ENCODE measurements around the gene DENND10. TPM values are rescaled to one million over a fixed set of nuclear protein-coding genes. Genes with fewer than 3 reads are reported as not detected.
A peak's percentile ranks its signal among the peaks of the same experiment; 100 is the strongest.
"Not testable (repeated sequence)": the region's sequence is repeated elsewhere in the genome, so short reads cannot be mapped to it uniquely, and the experiment has no call there.

The DENND10 gene
- total and polyA plus RNA-seq, 5 experiments from 2014 or later = 18.3 to 23.2 (median 20.4) TPM

GRCh38 chr10:119138346-119139306 lies 34.7 kb downstream of the DENND10 start:
- peaks cover 7 to 19% (median 14%) of the 10 kb centered on the region in 4 donors for H3K4me1 Mint-ChIP-seq
- DNase-seq (no peak), ATAC-seq (no peak)
- no peaks in the 10 kb centered on the region for H3K27me3 Mint-ChIP-seq
- H3K27ac Mint-ChIP-seq = peak overlapping the region; percentile 10 to 93 (median 58)
- no peaks in the 10 kb centered on the region for H3K9me3 Mint-ChIP-seq
- POLR2A ChIA-PET = interaction anchor here (0.6 to 0.7 kb wide), 2 partner anchors 293 to 376 kb away, joined by 3 to 4 read pairs; no protein-coding TSS in a partner anchor
- H3K36me3 Mint-ChIP-seq = peaks cover 0 to 44% (median 2%) of the 10 kb centered on the region in 3 donors
- H3K4me3 Mint-ChIP-seq = peak overlapping the region in 1 of 10 donors; percentile 19

DNA sequence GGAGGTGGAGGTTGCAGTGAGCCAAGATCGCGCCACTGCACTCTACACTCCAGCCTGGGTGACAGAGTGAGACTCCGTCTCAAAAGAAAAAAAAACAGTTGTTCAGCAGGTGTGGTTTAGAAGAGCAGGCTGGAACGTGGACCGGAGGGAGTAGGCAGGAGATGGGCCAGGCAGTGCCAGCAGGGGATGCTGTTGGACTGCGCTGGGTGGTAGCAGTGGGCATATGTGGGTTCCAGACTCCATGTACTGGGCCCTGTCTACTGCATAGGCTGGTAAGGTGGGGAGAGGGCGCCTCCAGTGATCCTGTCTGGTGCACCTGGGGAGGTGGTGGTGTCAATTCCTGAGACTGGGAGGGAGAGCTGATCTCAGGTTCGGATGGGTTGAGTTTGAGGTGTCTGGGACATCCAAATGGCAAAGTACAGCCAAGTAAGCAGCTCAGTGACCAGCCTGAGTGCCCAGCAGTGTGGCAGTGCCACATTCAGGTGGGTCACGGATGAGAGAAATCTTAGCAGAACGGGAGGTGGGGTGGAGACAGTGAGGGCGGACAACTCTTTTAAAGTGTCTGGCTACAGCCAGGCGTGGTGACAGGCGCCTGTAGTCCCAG lies 35.7 kb downstream of the DENND10 start:
- ATAC-seq = peak; percentile 85 to 95
- POLR2A ChIA-PET = no interaction called here
- Mint-ChIP-seq H3K36me3 (peaks cover 0 to 45% (median 2%) of the 10 kb centered on the region in 3 donors), H3K27ac (peak overlapping the region in 8 of 10 donors; percentile 46 to 93 (median 71)), H3K27me3 (no peaks in the 10 kb centered on the region), H3K9me3 (no peaks in the 10 kb centered on the region), H3K4me1 (peaks cover 5 to 17% (median 14%) of the 10 kb centered on the region in 4 donors), H3K4me3 (peak overlapping the region in 1 of 10 donors; percentile 60)
- peak; percentile 20 to 71 (median 39) for DNase-seq

GRCh38 chr10:119140603-119141245 lies 36.8 kb downstream of the DENND10 start:
- H3K9me3 Mint-ChIP-seq = no peaks in the 10 kb centered on the region
- peak overlapping the region in 4 of 10 donors; percentile 5 to 59 (median 14) for H3K27ac Mint-ChIP-seq
- no peaks in the 10 kb centered on the region for H3K27me3 Mint-ChIP-seq
- ATAC-seq (no peak), DNase-seq (no peak)
- peaks cover 0 to 47% (median 2%) of the 10 kb centered on the region in 3 donors for H3K36me3 Mint-ChIP-seq
- no peak overlapping the region for H3K4me3 Mint-ChIP-seq
- H3K4me1 Mint-ChIP-seq = peaks cover 5 to 14% (median 9%) of the 10 kb centered on the region in 4 donors
- POLR2A ChIA-PET = no interaction called here

DNA sequence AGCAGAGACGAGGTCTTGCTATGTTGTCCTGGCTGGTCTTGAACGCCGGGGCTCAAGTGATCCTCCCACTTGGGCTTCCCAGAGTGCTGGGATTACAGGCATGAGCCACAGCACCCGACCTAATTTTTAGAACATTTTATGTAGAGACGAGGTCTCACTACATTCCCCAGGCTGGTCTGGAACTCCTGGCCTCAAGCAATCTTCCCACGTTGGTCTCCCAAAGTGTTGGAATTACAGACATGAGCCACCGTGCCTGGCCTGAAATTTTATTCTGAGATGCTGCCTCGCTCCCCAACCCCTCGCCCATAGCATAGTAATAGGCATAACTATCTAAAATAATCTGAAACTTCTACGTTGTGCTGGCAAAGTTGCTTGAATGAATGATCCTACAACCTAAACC lies 39.7 kb downstream of the DENND10 start:
- POLR2A ChIA-PET = no interaction called here
- H3K36me3 Mint-ChIP-seq = peaks cover 0 to 67% (median 4%) of the 10 kb centered on the region in 3 donors
- ATAC-seq = no peak
- H3K27me3 Mint-ChIP-seq = no peaks in the 10 kb centered on the region
- H3K27ac Mint-ChIP-seq = peak overlapping the region in 2 of 10 donors; percentile 11 to 57
- H3K4me1 Mint-ChIP-seq = peaks cover 3 to 11% (median 8%) of the 10 kb centered on the region in 4 donors
- H3K9me3 Mint-ChIP-seq = no peaks in the 10 kb centered on the region
- no peak for DNase-seq
- no peak overlapping the region for H3K4me3 Mint-ChIP-seq

DNA sequence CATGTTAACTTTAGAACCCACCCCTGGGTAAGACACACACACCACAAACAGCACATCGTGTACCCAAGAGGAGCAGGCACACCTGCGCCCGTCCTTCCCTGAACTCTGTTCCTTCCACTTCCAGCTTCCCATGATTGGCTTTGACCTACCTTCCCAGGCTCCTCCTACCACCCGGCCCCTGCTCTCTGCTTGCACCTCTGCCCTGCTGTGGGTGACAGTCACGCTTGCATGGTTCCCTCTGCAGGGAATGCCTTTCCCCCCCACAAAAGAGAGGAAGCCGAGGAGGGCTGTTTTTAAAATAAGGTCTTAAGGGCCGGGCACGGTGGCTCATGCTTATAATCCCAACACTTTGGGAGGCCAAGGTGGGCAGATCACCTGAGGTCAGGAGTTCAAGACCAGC lies 45.2 kb downstream of the DENND10 start:
- Mint-ChIP-seq H3K27ac (no peak overlapping the region), H3K36me3 (peaks cover 4 to 84% (median 20%) of the 10 kb centered on the region in 3 donors), H3K4me1 (peaks cover 0 to 2% (median under 1%) of the 10 kb centered on the region in 4 donors), H3K4me3 (no peak overlapping the region), H3K9me3 (no peaks in the 10 kb centered on the region), H3K27me3 (no peaks in the 10 kb centered on the region)
- ATAC-seq = no peak
- POLR2A ChIA-PET = no interaction called here
- DNase-seq = no peak

GRCh38 chr10:119149729-119150128 lies 45.8 kb downstream of the DENND10 start:
- Mint-ChIP-seq H3K27me3 (no peaks in the 10 kb centered on the region), H3K9me3 (no peaks in the 10 kb centered on the region), H3K4me1 (peaks cover 0 to 2% (median under 1%) of the 10 kb centered on the region in 4 donors), H3K36me3 (peaks cover 4 to 90% (median 24%) of the 10 kb centered on the region in 3 donors), H3K4me3 (no peak overlapping the region), H3K27ac (no peak overlapping the region)
- ATAC-seq (no peak), DNase-seq (no peak)
- POLR2A ChIA-PET = no interaction called here

- H3K27me3 Mint-ChIP-seq, POLR2A ChIA-PET, H3K4me3 Mint-ChIP-seq, ATAC-seq, H3K9me3 Mint-ChIP-seq, H3K4me1 Mint-ChIP-seq, DNase-seq, H3K27ac Mint-ChIP-seq: not testable (repeated sequence)
- H3K36me3 Mint-ChIP-seq = peaks cover 4 to 92% (median 33%) of the 10 kb centered on the region in 3 donors
Measured at GRCh38 chr10:119151601-119152000, 47.7 kb downstream of the DENND10 start.

- POLR2A ChIA-PET = interaction anchor here (1.4 kb wide), 1 partner anchor 11 kb away, joined by 3 read pairs; no protein-coding TSS in a partner anchor
- Mint-ChIP-seq H3K9me3 (no peaks in the 10 kb centered on the region), H3K27ac (no peak overlapping the region), H3K4me1 (peaks cover 0 to 3% (median 2%) of the 10 kb centered on the region in 4 donors), H3K27me3 (no peaks in the 10 kb centered on the region), H3K36me3 (peaks cover 4 to 92% (median 36%) of the 10 kb centered on the region in 3 donors), H3K4me3 (no peak overlapping the region)
- ATAC-seq = no peak
- DNase-seq = no peak
Measured at GRCh38 chr10:119153041-119153440, 49.1 kb downstream of the DENND10 start.

- Mint-ChIP-seq H3K27me3 (no peaks in the 10 kb centered on the region), H3K4me3 (no peak overlapping the region), H3K4me1 (peaks cover 0 to 3% (median 2%) of the 10 kb centered on the region in 4 donors), H3K9me3 (no peaks in the 10 kb centered on the region), H3K36me3 (peaks cover 4 to 93% (median 36%) of the 10 kb centered on the region in 3 donors), H3K27ac (no peak overlapping the region)
- no peak for ATAC-seq
- POLR2A ChIA-PET = interaction anchor here (0.7 to 1.4 kb wide), 2 partner anchors 11 to 44 kb away, joined by 3 read pairs; no protein-coding TSS in a partner anchor
- no peak for DNase-seq
Measured at GRCh38 chr10:119153661-119154060, 49.7 kb downstream of the DENND10 start.

DNA sequence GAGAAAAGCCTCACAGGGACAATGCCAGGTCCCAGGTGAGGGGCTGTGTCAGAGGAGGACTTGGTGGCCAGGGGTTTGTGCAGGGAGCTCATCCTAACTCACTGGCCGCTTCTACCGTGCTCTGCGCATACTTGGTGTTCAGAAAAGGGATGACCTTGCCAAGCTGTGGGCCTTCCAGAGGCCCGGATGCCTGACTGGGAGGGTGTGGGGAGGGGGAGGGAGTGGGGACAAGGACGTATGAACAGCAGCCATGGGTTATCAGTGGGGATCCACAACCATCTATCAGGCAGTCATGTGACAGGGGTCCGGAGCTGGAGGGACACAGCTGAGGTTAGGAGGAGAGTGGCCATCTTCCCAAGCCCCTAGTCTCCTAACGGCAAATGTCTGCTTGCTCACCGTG lies 55.4 kb downstream of the DENND10 start:
- DNase-seq (no peak), ATAC-seq (no peak)
- Mint-ChIP-seq H3K4me3 (no peak overlapping the region), H3K27me3 (no peaks in the 10 kb centered on the region), H3K9me3 (no peaks in the 10 kb centered on the region), H3K27ac (peak overlapping the region in 1 of 10 donors; percentile 58), H3K36me3 (peaks cover 0 to 88% (median 28%) of the 10 kb centered on the region in 3 donors), H3K4me1 (peaks cover 7 to 22% (median 12%) of the 10 kb centered on the region in 4 donors)
- POLR2A ChIA-PET = no interaction called here

DNA sequence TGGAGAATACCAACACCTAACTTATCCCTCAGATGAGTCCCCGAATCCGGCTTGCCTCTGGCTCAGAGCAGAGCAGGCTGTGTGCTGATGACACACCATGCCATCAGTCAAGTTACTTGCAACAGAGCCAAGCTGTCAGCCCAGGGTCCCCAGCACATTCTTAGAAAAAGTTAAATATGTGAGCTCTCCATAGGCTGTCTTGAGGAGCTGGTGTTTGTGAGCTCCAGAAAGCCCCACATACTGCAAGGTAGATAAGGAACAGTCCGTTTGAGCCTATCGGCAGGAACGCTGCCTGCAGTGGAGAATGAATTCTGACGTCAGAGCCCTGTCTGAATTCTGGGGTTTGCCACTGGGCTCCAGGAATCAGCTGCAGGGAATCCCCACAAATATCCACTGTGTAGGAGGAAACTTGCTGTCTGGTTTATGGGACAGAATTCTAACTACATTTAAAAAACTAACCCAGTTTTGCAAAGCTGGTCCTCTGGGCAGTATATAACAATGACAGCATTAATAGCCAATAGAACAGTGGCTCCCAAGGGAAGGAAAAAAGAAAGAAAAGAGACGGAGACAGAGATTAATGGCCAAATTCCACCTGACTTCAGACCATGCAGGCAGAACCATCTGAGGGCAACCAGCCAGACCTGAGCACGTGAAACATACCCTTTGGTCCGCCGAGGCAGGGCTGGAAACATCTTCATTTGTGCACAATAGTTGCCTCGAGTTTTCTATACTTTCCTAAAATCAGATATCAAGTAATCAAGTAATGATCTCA lies 58.0 kb downstream of the DENND10 start:
- H3K27ac Mint-ChIP-seq = peak overlapping the region in 3 of 10 donors; percentile 22 to 63 (median 40)
- H3K4me3 Mint-ChIP-seq = peak overlapping the region in 2 of 10 donors; percentile 6 to 34
- POLR2A ChIA-PET = interaction anchor here (0.6 kb wide), 2 partner anchors 31 to 424 kb away, joined by 3 read pairs; no protein-coding TSS in a partner anchor
- no peaks in the 10 kb centered on the region for H3K9me3 Mint-ChIP-seq
- peaks cover 16 to 39% (median 31%) of the 10 kb centered on the region in 4 donors for H3K4me1 Mint-ChIP-seq
- ATAC-seq (no peak), DNase-seq (no peak)
- H3K36me3 Mint-ChIP-seq = peaks cover 0 to 64% (median 14%) of the 10 kb centered on the region in 3 donors
- H3K27me3 Mint-ChIP-seq = no peaks in the 10 kb centered on the region

Data from naive thymus-derived CD8-positive, alpha-beta T cell (primary cell).